ENCODE results near the gene DGKB.
A peak's percentile ranks its signal among the peaks of the same experiment; 100 is the strongest.

DGKB gene

GRCh38 chr7:14381936-14382335 is 520.6 kb downstream of the DGKB start:
- no peak for DNase-seq (ENCODE audit: low read depth)

GRCh38 chr7:14381306-14381705 is 521.2 kb downstream of the DGKB start:
- peak; percentile 16 for DNase-seq (ENCODE audit: low read depth)

- DNase-seq (ENCODE audit: low read depth), result no peak
Measured at GRCh38 chr7:14380881-14381280, 521.7 kb downstream of the DGKB start.

GRCh38 chr7:14377646-14378266 is 524.8 kb downstream of the DGKB start:
- peak; percentile 61 for DNase-seq (ENCODE audit: low read depth)

GRCh38 chr7:14376711-14377110 is 525.8 kb downstream of the DGKB start:
- no peak for DNase-seq (ENCODE audit: low read depth)

GRCh38 chr7:14375998-14376397 is 526.6 kb downstream of the DGKB start:
- DNase-seq (ENCODE audit: low read depth), result no peak

GRCh38 chr7:14374336-14374735 is 528.2 kb downstream of the DGKB start:
- no peak for DNase-seq (ENCODE audit: low read depth)

- no peak for DNase-seq (ENCODE audit: low read depth)
Measured at GRCh38 chr7:14368285-14368684, 534.3 kb downstream of the DGKB start.

GRCh38 chr7:14351167-14351566 is 551.4 kb downstream of the DGKB start:
- DNase-seq (ENCODE audit: low read depth), result no peak

- no peak for DNase-seq (ENCODE audit: low read depth)
Measured at GRCh38 chr7:14341200-14341775, 561.3 kb downstream of the DGKB start.

- DNase-seq (ENCODE audit: low read depth), result no peak
Measured at GRCh38 chr7:14340393-14341074, 562.0 kb downstream of the DGKB start.

GRCh38 chr7:14339861-14340260 is 562.7 kb downstream of the DGKB start:
- DNase-seq (ENCODE audit: low read depth), result no peak

GRCh38 chr7:14336256-14336655 is 566.3 kb downstream of the DGKB start:
- DNase-seq (ENCODE audit: low read depth), result no peak

GRCh38 chr7:14332155-14332554 is 570.4 kb downstream of the DGKB start:
- no peak for DNase-seq (ENCODE audit: low read depth)

GRCh38 chr7:14324767-14325166 is 577.8 kb downstream of the DGKB start:
- no peak for DNase-seq (ENCODE audit: low read depth)

- DNase-seq (ENCODE audit: low read depth), result no peak
Measured at GRCh38 chr7:14322724-14323123, 579.8 kb downstream of the DGKB start.

- DNase-seq (ENCODE audit: low read depth), result no peak
Measured at GRCh38 chr7:14321947-14322346, 580.6 kb downstream of the DGKB start.

GRCh38 chr7:14309432-14309831 is 593.1 kb downstream of the DGKB start:
- no peak for DNase-seq (ENCODE audit: low read depth)

- DNase-seq (ENCODE audit: low read depth), result no peak
Measured at GRCh38 chr7:14305233-14305866, 597.2 kb downstream of the DGKB start.

GRCh38 chr7:14303536-14303935 is 599.0 kb downstream of the DGKB start:
- DNase-seq (ENCODE audit: low read depth), result no peak

GRCh38 chr7:14294637-14295036 is 607.9 kb downstream of the DGKB start:
- no peak for DNase-seq (ENCODE audit: low read depth)

GRCh38 chr7:14293434-14293833 is 609.1 kb downstream of the DGKB start:
- no peak for DNase-seq (ENCODE audit: low read depth)

- no peak for DNase-seq (ENCODE audit: low read depth)
Measured at GRCh38 chr7:14292737-14293136, 609.8 kb downstream of the DGKB start.

Data from GM04503 (cell line).